Measurements from ENCODE around the gene CEP97.
"Not testable (repeated sequence)": the region's sequence is repeated elsewhere in the genome, so short reads cannot be mapped to it uniquely, and the experiment has no call there.

The CEP97 gene

GRCh38 chr3:101702726-101703125 lies 21.7 kb upstream of the CEP97 start:
- no peak for DNase-seq

GRCh38 chr3:101703169-101703568 lies 21.2 kb upstream of the CEP97 start:
- no peak for DNase-seq

- not testable (repeated sequence) for DNase-seq
These were observed 19.8 kb upstream of the CEP97 start for GRCh38 chr3:101704639-101705038.

GRCh38 chr3:101709126-101709525 lies 15.3 kb upstream of the CEP97 start:
- DNase-seq: no peak

- DNase-seq: no peak
These were observed 6.0 kb upstream of the CEP97 start for GRCh38 chr3:101718455-101718854.

- DNase-seq: no peak
These were observed 4.7 kb upstream of the CEP97 start for GRCh38 chr3:101719604-101720185.

GRCh38 chr3:101720851-101721840 lies 3.3 kb upstream of the CEP97 start:
- DNase-seq: no peak

GRCh38 chr3:101722394-101723173 lies 1.8 kb upstream of the CEP97 start:
- DNase-seq: no peak

GRCh38 chr3:101725194-101725889 lies 928 bp downstream of the CEP97 start:
- no peak for DNase-seq

GRCh38 chr3:101725890-101726275 lies 1.5 kb downstream of the CEP97 start:
- DNase-seq: no peak

GRCh38 chr3:101729586-101729985 lies 5.2 kb downstream of the CEP97 start:
- no peak for DNase-seq

- no peak for DNase-seq
These were observed 6.4 kb downstream of the CEP97 start for GRCh38 chr3:101730839-101731238.

- DNase-seq: no peak
These were observed 7.8 kb downstream of the CEP97 start for GRCh38 chr3:101732240-101732641.

- DNase-seq: no peak
These were observed 11.4 kb downstream of the CEP97 start for GRCh38 chr3:101735833-101736232.

- DNase-seq: not testable (repeated sequence)
These were observed 17.5 kb downstream of the CEP97 start for GRCh38 chr3:101741914-101742313.

GRCh38 chr3:101744811-101745210 lies 20.4 kb downstream of the CEP97 start:
- no peak for DNase-seq

GRCh38 chr3:101745934-101746333 lies 21.5 kb downstream of the CEP97 start:
- DNase-seq: not testable (repeated sequence)

- DNase-seq: not testable (repeated sequence)
These were observed 29.1 kb downstream of the CEP97 start for GRCh38 chr3:101753386-101754113.

- no peak for DNase-seq
These were observed 33.8 kb downstream of the CEP97 start for GRCh38 chr3:101758224-101758623.

- DNase-seq: no peak
These were observed 37.7 kb downstream of the CEP97 start for GRCh38 chr3:101762041-101762646.

- DNase-seq: not testable (repeated sequence)
These were observed 53.4 kb downstream of the CEP97 start for GRCh38 chr3:101777745-101778281.

Measured in NCI-H510A treated with DMSO at 0.1 percent for 48 hours (cell line).